ENCODE measurements around the gene GRIK2.

DNA sequence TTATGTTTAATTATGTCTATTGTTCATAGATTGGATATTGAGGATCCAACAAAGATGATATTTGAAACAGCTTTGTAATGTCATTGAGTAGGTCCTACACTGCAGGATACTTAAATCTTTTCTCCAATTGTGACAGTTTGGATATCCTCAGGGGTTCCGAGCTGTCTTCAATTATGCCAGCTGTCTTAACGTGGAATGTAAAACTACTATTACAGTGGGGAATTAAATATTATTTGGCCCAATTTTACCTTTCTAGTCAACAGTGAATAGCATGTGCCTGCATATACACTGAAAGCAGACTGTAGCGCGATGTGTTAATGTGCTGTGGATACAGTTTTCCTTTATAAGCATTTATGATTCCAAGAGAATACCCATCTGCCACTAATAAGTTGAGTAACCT lies 156.9 kb downstream of the GRIK2 start:
- TF ChIP-seq EZH2 (IDR thresholded peaks at IDR 0.05; ENCODE audit: insufficient read depth, poor library complexity, severe bottlenecking) (no peak), EZH2phosphoT487 (IDR thresholded peaks at IDR 0.05; ENCODE audit: insufficient read depth, low read depth) (no peak)
